Neural crest cell (in vitro differentiated cells): Measurements from ENCODE around the gene MAP4K2. TPM values are rescaled to one million over a fixed set of nuclear protein-coding genes. Genes with fewer than 3 reads are reported as not detected.
A peak's percentile ranks its signal among the peaks of the same experiment; 100 is the strongest.
"Not testable (repeated sequence)": the region's sequence is repeated elsewhere in the genome, so short reads cannot be mapped to it uniquely, and the experiment has no call there.

Source experiments
- DNase-seq: peaks from one replicate; pipeline ENCODE4 v3.0.0; 2021; ENCODE audit warnings: low read depth, mixed read lengths, low spot score
- H3K27ac Mint-ChIP-seq: one replicate; pipeline ENCODE4 v1.8.0; 2021; ENCODE audit warnings: mild to moderate bottlenecking, mixed read lengths; ENCODE audit not compliant: unreplicated experiment
- H3K27me3 Mint-ChIP-seq: 2 replicates; pipeline ENCODE4 v1.8.0; 2021; ENCODE audit warnings: low read depth, mild to moderate bottlenecking, mixed read lengths
- H3K36me3 Mint-ChIP-seq: 2 replicates; pipeline ENCODE4 v1.8.0; 2021; ENCODE audit warnings: low read depth, mild to moderate bottlenecking, mixed read lengths
- H3K4me1 Mint-ChIP-seq: 2 replicates; pipeline ENCODE4 v1.8.0; 2021; ENCODE audit warnings: mixed read lengths
- H3K4me3 Mint-ChIP-seq: one replicate; pipeline ENCODE4 v1.8.0; 2021; ENCODE audit warnings: mild to moderate bottlenecking, mixed read lengths
- H3K9me3 Mint-ChIP-seq: 2 replicates; pipeline ENCODE4 v1.8.0; 2021; ENCODE audit warnings: mixed read lengths
- total RNA-seq: library from RNA; stranded (reverse); gene quantifications from 2 replicates; pipeline ENCODE4 v1.2.1, GENCODE V29; 2021
- TF ChIP-seq, protein P1 (sequence below): fragments of 200-600 bp; sonication (generic); conservative IDR thresholded peaks from 2 replicates; pipeline ENCODE4 v1.5.0; 2021; ENCODE audit warnings: antibody characterized with exemption, mild to moderate bottlenecking

The MAP4K2 gene
- total RNA-seq, 1 donor from 2014 or later: 14.6 TPM

GRCh38 chr11:64848214-64848825 is 45.3 kb upstream of the MAP4K2 start:
- H3K4me3 Mint-ChIP-seq: peak overlapping the region; percentile 48
- no peak for DNase-seq
- H3K27me3 Mint-ChIP-seq: peaks cover 17% of the 10 kb centered on the region
- H3K9me3 Mint-ChIP-seq: no peaks in the 10 kb centered on the region
- TF ChIP-seq, protein P1, sequence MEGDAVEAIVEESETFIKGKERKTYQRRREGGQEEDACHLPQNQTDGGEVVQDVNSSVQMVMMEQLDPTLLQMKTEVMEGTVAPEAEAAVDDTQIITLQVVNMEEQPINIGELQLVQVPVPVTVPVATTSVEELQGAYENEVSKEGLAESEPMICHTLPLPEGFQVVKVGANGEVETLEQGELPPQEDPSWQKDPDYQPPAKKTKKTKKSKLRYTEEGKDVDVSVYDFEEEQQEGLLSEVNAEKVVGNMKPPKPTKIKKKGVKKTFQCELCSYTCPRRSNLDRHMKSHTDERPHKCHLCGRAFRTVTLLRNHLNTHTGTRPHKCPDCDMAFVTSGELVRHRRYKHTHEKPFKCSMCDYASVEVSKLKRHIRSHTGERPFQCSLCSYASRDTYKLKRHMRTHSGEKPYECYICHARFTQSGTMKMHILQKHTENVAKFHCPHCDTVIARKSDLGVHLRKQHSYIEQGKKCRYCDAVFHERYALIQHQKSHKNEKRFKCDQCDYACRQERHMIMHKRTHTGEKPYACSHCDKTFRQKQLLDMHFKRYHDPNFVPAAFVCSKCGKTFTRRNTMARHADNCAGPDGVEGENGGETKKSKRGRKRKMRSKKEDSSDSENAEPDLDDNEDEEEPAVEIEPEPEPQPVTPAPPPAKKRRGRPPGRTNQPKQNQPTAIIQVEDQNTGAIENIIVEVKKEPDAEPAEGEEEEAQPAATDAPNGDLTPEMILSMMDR: no peak
- H3K27ac Mint-ChIP-seq: no peak overlapping the region
- no peaks in the 10 kb centered on the region for H3K36me3 Mint-ChIP-seq
- peaks cover 15% of the 10 kb centered on the region for H3K4me1 Mint-ChIP-seq

- H3K9me3 Mint-ChIP-seq: no peaks in the 10 kb centered on the region
- peak; percentile 95 for DNase-seq
- H3K27ac Mint-ChIP-seq: no peak overlapping the region
- TF ChIP-seq, protein P1: peak; percentile 99
- H3K4me3 Mint-ChIP-seq: peak overlapping the region; percentile 54
- peaks cover 19% of the 10 kb centered on the region for H3K4me1 Mint-ChIP-seq
- H3K36me3 Mint-ChIP-seq: no peaks in the 10 kb centered on the region
- peaks cover 20% of the 10 kb centered on the region for H3K27me3 Mint-ChIP-seq
Observed at GRCh38 chr11:64846998-64847666, 44.1 kb upstream of the MAP4K2 start.

DNA sequence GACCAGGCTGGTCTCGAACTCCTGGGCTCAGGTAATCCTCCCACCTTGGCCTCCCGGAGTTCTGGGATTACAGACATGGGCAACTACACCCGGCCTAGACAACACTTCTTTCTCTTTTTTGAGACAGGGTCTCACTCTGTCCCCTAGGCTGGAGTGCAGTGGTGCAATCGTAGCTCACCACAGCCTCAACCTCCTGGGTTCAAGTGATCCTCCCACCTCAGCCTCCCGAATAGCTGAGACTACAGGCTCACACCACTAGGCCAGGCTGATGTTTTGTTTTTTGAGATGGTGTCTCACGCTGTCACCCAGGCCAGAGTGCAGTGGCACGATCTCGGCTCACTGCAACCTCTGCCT is 42.7 kb upstream of the MAP4K2 start:
- H3K36me3 Mint-ChIP-seq, H3K27ac Mint-ChIP-seq, H3K4me1 Mint-ChIP-seq, H3K9me3 Mint-ChIP-seq, DNase-seq: not testable (repeated sequence)
- Mint-ChIP-seq H3K27me3 (peaks cover 20% of the 10 kb centered on the region), H3K4me3 (peak overlapping the region; percentile 74)

GRCh38 chr11:64845129-64845775 is 42.2 kb upstream of the MAP4K2 start:
- Mint-ChIP-seq H3K4me1 (peaks cover 9% of the 10 kb centered on the region), H3K36me3 (no peaks in the 10 kb centered on the region), H3K27ac (no peak overlapping the region), H3K9me3 (no peaks in the 10 kb centered on the region), H3K4me3 (peak overlapping the region; percentile 74), H3K27me3 (peaks cover 20% of the 10 kb centered on the region)
- DNase-seq: no peak
- TF ChIP-seq, protein P1: no peak

DNA sequence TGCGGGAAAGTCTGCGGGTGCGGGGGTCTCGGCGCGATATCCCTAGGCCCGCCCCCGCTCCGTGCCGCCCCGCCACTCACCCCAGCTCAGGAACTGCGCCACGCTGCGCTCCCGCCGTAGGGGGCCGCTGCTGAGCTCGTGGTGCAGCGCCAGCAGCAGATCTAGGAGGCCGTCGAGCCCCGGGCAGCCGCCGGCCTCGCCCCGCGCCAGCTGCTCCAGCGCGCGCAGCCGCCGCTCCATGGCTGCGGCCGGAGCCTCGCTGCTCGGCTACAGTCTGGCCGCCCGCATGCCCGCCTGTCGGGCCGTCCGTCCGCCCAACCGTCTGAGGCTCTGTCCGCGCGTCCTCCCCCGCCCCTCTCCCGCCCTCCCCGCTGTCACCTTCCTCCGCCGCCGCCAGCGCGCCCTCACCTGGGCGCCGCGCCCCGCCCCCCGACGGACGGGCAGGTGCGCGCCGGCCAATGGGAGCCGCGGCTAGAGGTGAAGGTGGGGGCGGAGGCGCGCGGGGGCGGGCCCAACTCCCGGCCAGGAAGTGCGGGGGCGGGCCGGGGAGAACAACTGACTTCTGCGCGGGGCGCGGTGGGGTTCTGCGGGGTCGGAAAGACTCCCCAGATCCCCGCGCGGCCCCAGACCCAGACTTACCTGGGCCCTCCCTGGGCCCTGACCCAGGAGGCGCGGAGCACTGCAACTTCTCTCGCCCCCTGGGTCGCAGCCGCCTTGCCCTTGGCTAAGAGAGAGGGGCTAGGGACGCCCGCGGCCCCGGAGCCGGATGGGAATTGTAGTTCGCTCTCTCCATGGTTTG is 41.5 kb upstream of the MAP4K2 start, which contains the start of gene CDC42BPG:
CDC42BPG (minus strand) TSS at position 324 of the 799 bp plus-strand sequence; CDS start at position 240, 84 bp downstream.
- H3K9me3 Mint-ChIP-seq: no peaks in the 10 kb centered on the region
- H3K4me1 Mint-ChIP-seq: peaks cover 9% of the 10 kb centered on the region
- peak within 1 kb of the TSS; percentile 74 for H3K4me3 Mint-ChIP-seq
- no peaks in the 10 kb centered on the region for H3K36me3 Mint-ChIP-seq
- H3K27ac Mint-ChIP-seq: no peak within 1 kb of the TSS
- TF ChIP-seq, protein P1: peak; percentile 70
- peaks cover 20% of the 10 kb centered on the region for H3K27me3 Mint-ChIP-seq
- DNase-seq: peak; percentile 58
